ENCODE results near the gene RIGI. TPM values are rescaled to one million over a fixed set of nuclear protein-coding genes. Genes with fewer than 3 reads are reported as not detected.

RIGI gene
- total and polyA plus RNA-seq, 9 of the 15 experiments (the other 6 are each of a cell fraction or from before 2014, with no cell fraction given): 0.27 to 1.1 (median 0.54) TPM

- TF ChIP-seq DEAF1 (CRISPR knock-in tag; IDR thresholded peaks at IDR 0.05) (no peak), ZNF609 (CRISPR knock-in tag; IDR thresholded peaks at IDR 0.05; ENCODE audit: borderline replicate concordance) (no peak), GABPA (tag; conservative IDR thresholded peaks at IDR 0.05; ENCODE audit: low read depth) (no peak), ZNF408 (CRISPR knock-in tag; IDR thresholded peaks at IDR 0.05; ENCODE audit: low read depth) (no peak), OTX1 (CRISPR knock-in tag; IDR thresholded peaks at IDR 0.05) (no peak), SRF (CRISPR knock-in tag; IDR thresholded peaks at IDR 0.05) (no peak), TEAD1 (CRISPR knock-in tag; IDR thresholded peaks at IDR 0.05) (no peak), HDAC3 (IDR thresholded peaks at IDR 0.05; ENCODE audit: borderline replicate concordance, partially characterized antibody) (no peak), HMGXB4 (CRISPR knock-in tag; IDR thresholded peaks at IDR 0.05) (no peak), RBM34 (IDR thresholded peaks at IDR 0.05; ENCODE audit: borderline replicate concordance, insufficient read depth, low read length) (no peak), ESRRA (IDR thresholded peaks at IDR 0.05; ENCODE audit: borderline replicate concordance, low read depth) (no peak), ZNF280B (CRISPR knock-in tag; IDR thresholded peaks at IDR 0.05) (no peak), USF2 (CRISPR knock-in tag; IDR thresholded peaks at IDR 0.05) (peak; percentile 79), NUFIP1 (IDR thresholded peaks at IDR 0.05; ENCODE audit: partially characterized antibody) (no peak)
Observed at GRCh38 chr9:32571969-32572899, 46.2 kb upstream of the RIGI start (continued).
